Activated T-helper 1 cell treated with anti-CD3 and anti-CD28 coated beads, Interleukin-12 subunit alpha, Interleukin-12 subunit beta, Interleukin-2, Interleukin-4 antibody, amounts not matched to agents 30 ng/mL and 10 ng/mL and 1 ng/mL, durations not matched to agents 14 hours and 24 hours and 36 hours (primary cell): ENCODE measurements around the gene CCL5. TPM values are rescaled to one million over a fixed set of nuclear protein-coding genes. Genes with fewer than 3 reads are reported as not detected.

Experiments used
- DNase-seq: peaks from one replicate; pipeline ENCODE4 v3.0.0; 2021; ENCODE audit warnings: low spot score
- H3K27ac Mint-ChIP-seq: one replicate; pipeline ENCODE4 v1.8.0; 2021; ENCODE audit warnings: mild to moderate bottlenecking, mixed read lengths
- H3K27me3 Mint-ChIP-seq: one replicate; pipeline ENCODE4 v1.8.0; 2022; ENCODE audit warnings: mild to moderate bottlenecking, moderate library complexity, mixed read lengths; ENCODE audit not compliant: insufficient read depth
- H3K36me3 Mint-ChIP-seq: one replicate; pipeline ENCODE4 v1.8.0; 2021; ENCODE audit warnings: low read depth, mixed read lengths
- H3K4me1 Mint-ChIP-seq: one replicate; pipeline ENCODE4 v1.8.0; 2021; ENCODE audit warnings: low read depth, mixed read lengths
- H3K4me3 Mint-ChIP-seq: one replicate; pipeline ENCODE4 v1.8.0; 2021; ENCODE audit warnings: mild to moderate bottlenecking, moderate library complexity, mixed read lengths
- H3K9me3 Mint-ChIP-seq: one replicate; pipeline ENCODE4 v1.8.0; 2021; ENCODE audit warnings: mixed read lengths
- intact Hi-C: fragments of 100-400 bp; cut with micrococcal nuclease; formaldehyde crosslinking; loops from one replicate; pipeline ENCODE4 v1.15.1; 2024
- total RNA-seq: library from RNA; stranded (reverse); gene quantifications from 2 replicates; pipeline ENCODE4 v1.2.3, GENCODE V29; 2022

Gene CCL5
- 25.4 and 30.2 TPM in 2 replicates for total RNA-seq

GRCh38 chr17:35879773-35880654, at the start of gene CCL5:
TSS of gene CCL5 (minus strand) at chr17:35880360.
- Mint-ChIP-seq H3K36me3 (peaks cover 18% of the 10 kb centered on the region), H3K27ac (peak within 1 kb of the TSS; percentile 99), H3K4me3 (peak within 1 kb of the TSS; percentile 86), H3K27me3 (no peaks in the 10 kb centered on the region), H3K9me3 (no peaks in the 10 kb centered on the region), H3K4me1 (peaks cover 57% of the 10 kb centered on the region)
- intact Hi-C loops, result loop anchor here (1.0 to 10.0 kb wide), 6 partner anchors 9 to 1495 kb away; partner anchors contain the start of genes CCL3 and RDM1
- peak; percentile 66 for DNase-seq

- Mint-ChIP-seq H3K4me3 (no peak overlapping the region), H3K9me3 (no peaks in the 10 kb centered on the region), H3K27me3 (peaks cover 2% of the 10 kb centered on the region), H3K27ac (no peak overlapping the region), H3K4me1 (peaks cover 33% of the 10 kb centered on the region), H3K36me3 (peaks cover 14% of the 10 kb centered on the region)
- no peak for DNase-seq
- intact Hi-C loops, result no loop called here
Measured at GRCh38 chr17:35927714-35928113, 47.6 kb upstream of the CCL5 start.

DNA sequence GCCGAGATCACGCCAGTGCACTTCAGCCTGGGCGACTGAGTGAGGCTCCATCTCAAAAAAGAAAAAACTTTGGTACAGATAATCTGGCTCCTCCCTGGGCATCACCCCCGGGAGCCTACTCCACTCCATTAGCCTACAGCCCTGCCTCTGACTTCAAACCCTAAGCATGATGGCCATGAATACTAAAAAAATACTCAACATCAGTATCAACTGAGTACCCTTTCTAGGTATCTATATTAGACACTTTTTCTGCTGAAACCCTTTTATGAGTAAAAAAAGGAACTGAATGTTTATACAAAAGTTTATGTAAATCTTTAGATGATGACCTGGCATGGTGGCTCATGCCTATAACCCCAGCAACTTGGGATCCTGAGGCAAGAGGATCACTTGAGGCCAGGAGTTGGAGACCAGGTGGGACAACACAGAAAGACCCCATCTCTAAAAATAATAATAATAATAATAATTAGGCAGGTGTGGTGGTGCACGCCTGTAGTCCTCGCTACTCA, 43.5 kb upstream of the CCL5 start:
- Mint-ChIP-seq H3K36me3 (peaks cover 22% of the 10 kb centered on the region), H3K27ac (no peak overlapping the region), H3K4me1 (peaks cover 34% of the 10 kb centered on the region)

GRCh38 chr17:35920229-35920628, 40.1 kb upstream of the CCL5 start:
- H3K27me3 Mint-ChIP-seq, result no peaks in the 10 kb centered on the region
- peaks cover 33% of the 10 kb centered on the region for H3K36me3 Mint-ChIP-seq
- H3K9me3 Mint-ChIP-seq, result no peaks in the 10 kb centered on the region
- intact Hi-C loops, result no loop called here
- H3K4me1 Mint-ChIP-seq, result peaks cover 37% of the 10 kb centered on the region
- peak overlapping the region; percentile 41 for H3K27ac Mint-ChIP-seq
- no peak overlapping the region for H3K4me3 Mint-ChIP-seq
- DNase-seq, result no peak

More for the DNA sequence above, 43.5 kb upstream of the CCL5 start:
- no peak for DNase-seq
- intact Hi-C loops, result no loop called here
- Mint-ChIP-seq H3K9me3 (no peaks in the 10 kb centered on the region), H3K27me3 (no peaks in the 10 kb centered on the region), H3K4me3 (no peak overlapping the region)

GRCh38 chr17:35918665-35919064, 38.5 kb upstream of the CCL5 start:
- DNase-seq, result no peak
- Mint-ChIP-seq H3K36me3 (peaks cover 28% of the 10 kb centered on the region), H3K27me3 (no peaks in the 10 kb centered on the region), H3K9me3 (no peaks in the 10 kb centered on the region), H3K4me3 (no peak overlapping the region), H3K27ac (no peak overlapping the region), H3K4me1 (peaks cover 44% of the 10 kb centered on the region)
- intact Hi-C loops, result no loop called here

- H3K9me3 Mint-ChIP-seq, result peaks cover 5% of the 10 kb centered on the region
- intact Hi-C loops, result no loop called here
- peaks cover 27% of the 10 kb centered on the region for H3K36me3 Mint-ChIP-seq
- H3K4me1 Mint-ChIP-seq, result peaks cover 54% of the 10 kb centered on the region
- H3K4me3 Mint-ChIP-seq, result no peak overlapping the region
- H3K27ac Mint-ChIP-seq, result no peak overlapping the region
- DNase-seq, result no peak
- H3K27me3 Mint-ChIP-seq, result no peaks in the 10 kb centered on the region
Measured at GRCh38 chr17:35917519-35918213, 37.5 kb upstream of the CCL5 start.

GRCh38 chr17:35915153-35915964, 35.2 kb upstream of the CCL5 start:
- H3K9me3 Mint-ChIP-seq, result peaks cover 5% of the 10 kb centered on the region
- H3K4me1 Mint-ChIP-seq, result peaks cover 43% of the 10 kb centered on the region
- H3K36me3 Mint-ChIP-seq, result peaks cover 27% of the 10 kb centered on the region
- H3K4me3 Mint-ChIP-seq, result no peak overlapping the region
- intact Hi-C loops, result no loop called here
- no peaks in the 10 kb centered on the region for H3K27me3 Mint-ChIP-seq
- no peak overlapping the region for H3K27ac Mint-ChIP-seq
- DNase-seq, result no peak

DNA sequence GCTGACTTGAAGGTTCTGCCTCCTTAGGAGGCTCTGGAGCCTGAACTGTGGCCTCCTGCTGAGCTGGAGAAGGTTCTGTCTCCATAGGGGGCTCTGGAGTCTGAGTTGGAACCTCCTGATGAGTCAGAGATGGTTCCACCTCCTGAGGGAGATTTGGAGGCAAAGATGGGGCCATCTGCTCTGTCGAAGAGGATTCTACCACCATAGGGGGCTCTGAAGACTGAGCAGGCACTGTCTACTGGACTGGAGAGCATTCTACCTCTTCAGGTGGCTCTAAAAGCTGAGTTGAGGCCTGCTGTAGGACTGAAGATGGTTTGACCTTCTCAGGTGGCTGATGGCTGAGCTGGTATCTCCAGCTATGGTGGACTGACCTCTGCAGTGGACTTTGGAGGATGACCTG, 34.2 kb upstream of the CCL5 start:
- DNase-seq, result no peak
- Mint-ChIP-seq H3K4me3 (no peak overlapping the region), H3K27me3 (no peaks in the 10 kb centered on the region), H3K9me3 (peaks cover 5% of the 10 kb centered on the region), H3K36me3 (peaks cover 22% of the 10 kb centered on the region), H3K4me1 (peaks cover 33% of the 10 kb centered on the region), H3K27ac (no peak overlapping the region)
- intact Hi-C loops, result no loop called here

GRCh38 chr17:35913609-35914008, 33.4 kb upstream of the CCL5 start:
- Mint-ChIP-seq H3K27ac (no peak overlapping the region), H3K36me3 (peaks cover 22% of the 10 kb centered on the region), H3K9me3 (peaks cover 5% of the 10 kb centered on the region), H3K4me1 (peaks cover 35% of the 10 kb centered on the region), H3K4me3 (no peak overlapping the region), H3K27me3 (no peaks in the 10 kb centered on the region)
- intact Hi-C loops, result no loop called here
- no peak for DNase-seq

DNA sequence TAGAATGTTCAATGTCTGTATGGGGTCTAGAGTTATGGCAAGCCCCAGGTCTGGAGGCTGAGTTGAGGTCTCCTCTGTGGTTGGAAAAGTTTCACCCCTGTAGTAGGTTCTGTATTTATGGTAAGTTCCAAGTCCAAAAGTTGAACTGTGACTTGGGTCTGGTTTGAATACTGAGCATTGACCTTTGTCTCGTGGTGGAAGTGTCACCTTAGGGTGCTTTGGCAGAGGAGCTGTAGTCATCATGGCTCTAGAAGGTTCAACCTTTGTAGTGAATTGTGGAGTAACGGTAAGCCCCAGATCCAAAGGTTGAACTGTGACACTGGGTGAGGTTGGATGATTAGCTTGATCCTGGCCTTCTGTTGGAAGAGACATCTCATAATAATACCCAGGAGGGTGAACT, 32.8 kb upstream of the CCL5 start:
- Mint-ChIP-seq H3K27ac (no peak overlapping the region), H3K9me3 (peaks cover 5% of the 10 kb centered on the region), H3K27me3 (peaks cover 3% of the 10 kb centered on the region), H3K4me3 (no peak overlapping the region), H3K36me3 (peaks cover 17% of the 10 kb centered on the region), H3K4me1 (peaks cover 31% of the 10 kb centered on the region)
- no peak for DNase-seq
- intact Hi-C loops, result no loop called here

DNA sequence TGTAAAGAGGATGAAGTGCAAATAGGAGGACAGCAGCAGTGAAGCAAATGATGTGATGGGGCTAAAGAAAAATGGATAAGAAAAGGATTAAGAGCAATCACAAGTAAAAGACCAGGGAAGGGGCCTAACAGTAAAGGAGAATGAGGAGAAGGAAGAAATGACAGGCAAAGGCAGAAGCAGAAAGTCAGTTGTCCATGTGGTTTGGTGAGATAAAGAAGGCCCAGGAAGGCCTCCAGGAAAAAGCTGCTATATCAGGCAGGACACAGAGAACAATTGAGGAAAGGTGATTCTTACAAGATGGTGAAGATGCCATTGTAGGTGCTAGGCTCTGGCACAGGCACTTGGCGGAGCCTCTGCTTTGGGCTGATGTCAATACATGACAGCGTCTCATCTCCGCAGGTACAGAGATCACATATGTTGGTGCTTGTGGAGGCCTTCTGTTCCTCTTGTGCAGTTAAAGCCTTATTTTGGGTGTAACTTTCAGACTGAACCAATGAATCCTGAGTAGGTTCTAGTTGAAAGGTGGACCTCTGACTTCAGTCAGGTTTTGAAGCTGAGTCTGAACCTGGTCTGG, 32.3 kb upstream of the CCL5 start:
- H3K4me3 Mint-ChIP-seq, result no peak overlapping the region
- peaks cover 5% of the 10 kb centered on the region for H3K9me3 Mint-ChIP-seq
- H3K4me1 Mint-ChIP-seq, result peaks cover 31% of the 10 kb centered on the region
- H3K27me3 Mint-ChIP-seq, result peaks cover 3% of the 10 kb centered on the region
- intact Hi-C loops, result no loop called here
- no peak for DNase-seq
- no peak overlapping the region for H3K27ac Mint-ChIP-seq
- peaks cover 14% of the 10 kb centered on the region for H3K36me3 Mint-ChIP-seq

GRCh38 chr17:35909408-35909807, 29.2 kb upstream of the CCL5 start:
- no peak overlapping the region for H3K27ac Mint-ChIP-seq
- peaks cover 22% of the 10 kb centered on the region for H3K4me1 Mint-ChIP-seq
- no peak for DNase-seq
- intact Hi-C loops, result no loop called here
- peaks cover 5% of the 10 kb centered on the region for H3K9me3 Mint-ChIP-seq
- peaks cover 5% of the 10 kb centered on the region for H3K27me3 Mint-ChIP-seq
- no peak overlapping the region for H3K4me3 Mint-ChIP-seq
- H3K36me3 Mint-ChIP-seq, result peaks cover 6% of the 10 kb centered on the region
